Right lung (tissue), 5 donors: Measurements from ENCODE around the gene PFDN1. TPM values are rescaled to one million over a fixed set of nuclear protein-coding genes. Genes with fewer than 3 reads are reported as not detected.
A peak's percentile ranks its signal among the peaks of the same experiment; 100 is the strongest.

Experiments used
- DNase-seq, 2 donors: peaks; one replicate each; pipeline ENCODE4 v3.0.0-alpha.2; 2013
- polyA plus RNA-seq, 5 donors: library from polyadenylated mRNA; unstranded; fragments of 120-200 nt; gene quantifications; one replicate each; pipeline versions ENCODE4 v1.2.1 to v1.2.3, GENCODE V29; 2013; ENCODE audit warnings: inconsistent platforms in 1 of 5, low replicate concordance in 1 of 5; ENCODE audit not compliant: insufficient read length in 5 of 5, insufficient read depth in 1 of 5

PFDN1 gene
- polyA plus RNA-seq, 5 donors, result 92.0 to 116 (median 94.3) TPM

DNA sequence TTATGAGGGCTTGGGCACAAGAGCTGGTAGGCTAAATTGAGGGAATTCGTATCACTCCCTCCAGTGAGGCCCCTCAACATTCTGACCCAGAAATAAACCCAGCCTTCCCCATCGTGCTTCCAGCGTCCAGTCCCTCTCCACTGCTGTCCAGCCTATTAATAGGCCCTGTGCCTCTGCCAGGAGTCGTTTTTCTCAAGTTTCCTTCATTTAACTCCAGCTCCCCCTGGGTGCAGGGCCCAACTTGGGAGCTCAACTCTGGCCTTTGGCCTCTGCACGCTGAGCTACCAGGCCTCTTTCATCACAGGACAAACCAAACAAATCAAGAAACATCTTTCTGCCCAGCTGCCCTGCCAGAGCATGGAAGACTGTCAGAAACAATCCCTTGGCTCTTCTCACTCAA, 33.5 kb upstream of the PFDN1 start:
- peak; percentile 58 to 67 for DNase-seq

DNA sequence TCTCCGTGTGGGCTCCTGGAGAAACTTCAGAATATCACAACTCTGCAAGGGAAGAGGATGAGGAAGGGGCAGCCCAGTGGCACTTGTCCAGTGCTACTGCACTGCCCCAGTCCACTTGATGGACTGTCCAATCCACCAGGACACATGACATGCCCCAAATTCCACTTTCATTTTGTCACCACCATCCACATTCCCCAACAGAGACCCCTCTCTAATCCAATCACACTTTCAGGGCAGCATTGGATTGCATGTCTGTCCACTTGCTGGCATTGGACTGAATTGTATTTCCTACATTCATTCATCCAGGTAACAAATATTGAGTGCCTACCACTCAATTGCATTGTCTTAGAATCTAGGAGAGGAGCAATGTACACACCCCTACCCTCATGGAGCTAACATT, 28.7 kb upstream of the PFDN1 start:
- no peak for DNase-seq

GRCh38 chr5:140329739-140330481, 27.0 kb upstream of the PFDN1 start:
- no peak for DNase-seq

DNA sequence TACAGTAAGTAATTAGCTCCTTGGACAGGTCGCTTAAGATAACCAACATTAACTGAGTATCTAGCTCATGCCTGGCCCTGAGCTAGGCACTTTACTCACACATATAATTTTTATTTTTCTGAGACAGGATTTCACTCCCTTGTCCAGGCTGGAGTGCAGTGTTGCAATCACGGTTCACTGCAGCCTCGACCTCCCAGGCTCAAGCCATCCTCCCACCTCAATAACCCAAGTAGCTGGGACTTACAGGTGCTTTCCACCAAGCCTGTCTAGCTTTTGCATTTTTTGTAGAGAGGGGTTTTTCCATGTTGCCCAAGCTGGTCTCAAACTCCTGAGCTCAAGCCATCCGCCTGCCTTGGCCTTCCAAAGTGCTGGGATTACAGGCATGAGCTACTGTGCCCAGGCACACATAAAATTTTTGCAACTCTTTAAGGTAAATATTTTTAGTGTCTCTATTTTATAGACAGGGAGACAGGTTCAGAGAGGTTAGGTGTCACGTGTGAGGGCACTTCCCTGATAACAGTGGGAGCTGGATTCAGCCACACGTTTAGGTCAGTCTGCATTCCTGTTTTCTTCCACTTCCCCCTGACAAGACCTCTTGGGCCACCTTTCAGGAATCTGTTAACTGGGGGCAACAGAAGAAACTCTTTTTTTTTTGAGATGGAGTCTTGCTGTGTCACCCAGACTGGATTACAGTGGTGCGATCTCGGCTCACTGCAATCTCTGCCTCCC, 25.3 kb upstream of the PFDN1 start:
- DNase-seq, result no peak

- DNase-seq, result no peak
Observed at GRCh38 chr5:140327589-140327988, 24.7 kb upstream of the PFDN1 start.

DNA sequence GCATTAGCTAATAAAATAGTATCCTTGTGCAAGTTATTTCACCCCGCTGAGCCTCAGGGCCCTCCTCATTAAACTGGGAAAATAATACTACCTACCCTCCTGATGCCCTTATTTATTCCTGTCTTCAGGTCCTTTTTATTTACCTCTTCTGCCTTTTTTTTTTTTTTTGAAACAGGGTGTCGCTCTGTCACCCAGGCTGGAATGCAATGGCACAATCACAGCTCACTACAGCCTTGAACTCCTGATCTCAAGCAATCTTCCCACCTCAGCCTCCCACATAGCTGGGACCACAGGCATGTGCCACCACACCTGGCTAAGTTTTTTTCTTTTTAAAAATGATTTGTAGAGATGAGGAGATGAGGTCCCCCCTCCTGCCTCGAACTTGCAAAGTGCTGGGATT, 22.6 kb upstream of the PFDN1 start:
- no peak for DNase-seq

DNA sequence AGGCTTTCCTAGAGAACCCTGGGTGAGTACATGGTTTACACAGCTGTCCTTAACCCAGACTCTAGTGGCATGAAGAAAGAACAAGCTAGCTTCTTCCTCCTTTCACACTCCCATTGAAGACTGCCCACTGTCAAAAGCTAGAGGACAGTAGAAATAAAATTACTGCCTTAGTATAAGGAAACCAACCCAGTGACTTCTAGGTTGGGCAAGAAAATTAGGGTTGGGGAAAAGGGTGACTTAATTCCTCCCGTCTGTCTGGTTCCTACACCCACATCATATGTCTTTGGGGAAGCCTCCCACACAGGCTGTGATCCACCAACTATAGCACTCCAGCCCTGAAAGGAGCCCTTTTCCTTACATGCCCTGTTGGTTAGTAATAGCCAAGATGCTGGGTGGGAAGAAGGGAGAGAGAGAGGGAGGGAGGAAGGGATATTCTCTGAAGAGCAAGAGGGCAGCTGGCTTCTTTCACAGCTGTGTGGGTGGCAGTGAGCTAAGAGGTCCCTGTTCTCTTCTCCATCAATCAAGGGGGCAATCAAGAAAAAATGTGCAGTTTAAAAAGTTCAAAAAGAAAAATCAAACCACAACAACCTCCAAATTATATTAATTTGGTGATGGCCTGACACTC, 21.8 kb upstream of the PFDN1 start:
- no peak for DNase-seq

- DNase-seq, result no peak
Observed at GRCh38 chr5:140324041-140324600, 21.2 kb upstream of the PFDN1 start.

GRCh38 chr5:140322751-140323731, 20.1 kb upstream of the PFDN1 start:
- DNase-seq, result no peak

GRCh38 chr5:140321796-140322195, 18.9 kb upstream of the PFDN1 start:
- DNase-seq, result no peak

DNA sequence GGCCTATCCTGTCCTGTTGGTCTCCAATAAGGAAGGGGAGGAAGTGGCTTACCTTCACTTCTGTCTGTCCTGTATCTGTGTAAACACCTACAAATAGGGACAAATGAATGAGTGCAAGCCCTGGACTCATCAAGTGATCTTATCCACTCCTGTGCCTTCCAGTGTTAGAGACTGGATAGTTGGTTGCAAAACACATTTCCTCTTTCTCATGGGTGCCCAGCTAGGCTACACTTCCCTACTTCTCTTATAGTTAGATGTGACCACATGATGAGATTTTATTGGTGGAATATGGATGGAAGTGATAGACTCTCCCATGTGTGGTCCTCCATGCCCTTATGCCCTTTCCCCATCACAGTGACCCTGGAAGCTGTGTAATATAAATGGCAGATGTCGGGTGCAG, 16.9 kb upstream of the PFDN1 start:
- no peak for DNase-seq

DNA sequence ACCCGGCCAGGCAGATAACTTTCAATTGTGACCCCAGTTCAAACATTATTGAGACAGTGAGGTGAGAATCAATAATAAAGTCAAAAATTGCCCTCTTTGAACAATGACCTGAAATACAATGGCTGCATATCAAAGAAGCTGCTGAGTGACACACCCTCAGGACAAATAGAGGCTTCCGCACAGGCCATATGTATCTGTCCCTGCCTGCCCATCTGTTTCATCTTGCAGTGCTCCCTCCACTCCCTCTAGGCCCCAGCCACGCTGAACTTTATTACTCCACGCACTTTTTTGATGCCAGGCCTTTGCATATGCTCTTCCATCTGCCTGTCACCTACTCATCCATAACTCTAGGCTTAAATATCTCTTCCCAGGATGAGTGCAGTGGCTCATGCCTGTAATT, 15.9 kb upstream of the PFDN1 start:
- DNase-seq, result no peak

GRCh38 chr5:140317859-140318258, 15.0 kb upstream of the PFDN1 start:
- DNase-seq, result no peak

DNA sequence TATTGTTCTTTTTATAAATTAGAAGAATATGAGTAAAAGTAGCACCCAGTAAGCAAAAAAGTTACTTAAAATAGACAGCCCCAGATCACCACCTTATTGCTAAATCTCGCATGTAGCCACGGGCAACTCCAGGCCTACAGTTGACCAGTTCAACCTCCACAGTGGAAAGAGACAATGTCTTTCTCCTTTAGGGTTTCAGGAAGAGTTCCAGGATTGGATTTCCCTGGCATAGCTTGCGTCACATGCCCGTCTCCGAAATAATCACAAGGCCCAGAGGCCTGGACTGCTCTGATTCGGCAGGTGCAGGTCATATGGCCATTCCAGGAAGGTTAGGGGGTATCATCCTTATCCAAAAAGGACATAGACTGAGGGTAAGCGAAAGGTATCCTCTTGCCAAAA, 9.9 kb upstream of the PFDN1 start:
- no peak for DNase-seq

- no peak for DNase-seq
Observed at GRCh38 chr5:140312067-140312790, 9.3 kb upstream of the PFDN1 start.

GRCh38 chr5:140311011-140311467, 8.1 kb upstream of the PFDN1 start:
- no peak for DNase-seq

GRCh38 chr5:140310434-140310833, 7.5 kb upstream of the PFDN1 start:
- DNase-seq, result no peak

GRCh38 chr5:140309706-140310249, 6.9 kb upstream of the PFDN1 start:
- DNase-seq, result no peak

DNA sequence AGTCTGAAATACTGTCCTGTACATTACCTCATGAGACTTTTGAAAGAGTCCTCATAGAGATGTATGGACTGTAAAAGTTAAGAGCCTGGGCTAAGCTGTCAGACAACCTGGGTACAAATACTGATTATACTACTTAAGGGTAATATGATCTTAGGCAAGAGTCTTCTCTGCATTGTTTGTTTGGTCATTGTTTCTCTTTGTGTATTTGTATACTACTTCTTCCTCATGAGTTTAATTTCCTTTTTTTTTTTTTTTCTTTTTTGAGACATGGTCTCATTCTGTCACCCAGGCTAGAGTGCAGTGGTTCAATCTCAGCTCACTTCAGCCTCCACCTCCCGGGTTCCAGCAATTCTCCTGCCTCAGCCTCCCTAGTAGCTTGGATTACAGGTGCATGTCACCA, 2.6 kb upstream of the PFDN1 start:
- DNase-seq, result no peak

DNA sequence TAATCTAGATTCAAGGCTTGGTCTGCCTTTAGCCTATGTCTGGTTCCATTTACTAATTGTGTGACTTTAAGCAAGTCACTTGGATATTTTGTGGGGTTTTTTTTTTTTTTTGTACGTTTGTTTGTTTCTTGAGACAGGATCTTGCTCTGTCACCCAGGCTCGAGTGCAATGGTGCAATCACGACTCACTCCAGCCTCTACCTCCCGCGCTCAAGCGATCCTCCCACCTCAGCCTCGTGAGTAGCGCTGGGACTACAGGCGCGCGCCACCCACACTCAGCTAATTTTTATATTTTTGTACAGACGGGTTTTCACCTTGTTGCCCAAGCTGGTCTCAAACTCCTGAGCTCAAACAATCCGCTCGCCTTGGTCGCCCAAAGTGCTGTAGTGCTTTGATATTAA, 1.1 kb upstream of the PFDN1 start:
- DNase-seq, result no peak
